Measurements from ENCODE around the gene ATP6V1C2.

GRCh38 chr2:10704034-10704594, 17.3 kb upstream of the ATP6V1C2 start:
- no peak for TF ChIP-seq CTCF (IDR thresholded peaks at IDR 0.05; ENCODE audit: poor library complexity, severe bottlenecking)
- TF ChIP-seq POLR2AphosphoS5 (IDR thresholded peaks at IDR 0.05), result no peak
- no peak for TF ChIP-seq TAF1 (IDR thresholded peaks at IDR 0.05; ENCODE audit: low read depth)

Data from neural cell (in vitro differentiated cells).